ENCODE measurements around the gene SELPLG.

DNA sequence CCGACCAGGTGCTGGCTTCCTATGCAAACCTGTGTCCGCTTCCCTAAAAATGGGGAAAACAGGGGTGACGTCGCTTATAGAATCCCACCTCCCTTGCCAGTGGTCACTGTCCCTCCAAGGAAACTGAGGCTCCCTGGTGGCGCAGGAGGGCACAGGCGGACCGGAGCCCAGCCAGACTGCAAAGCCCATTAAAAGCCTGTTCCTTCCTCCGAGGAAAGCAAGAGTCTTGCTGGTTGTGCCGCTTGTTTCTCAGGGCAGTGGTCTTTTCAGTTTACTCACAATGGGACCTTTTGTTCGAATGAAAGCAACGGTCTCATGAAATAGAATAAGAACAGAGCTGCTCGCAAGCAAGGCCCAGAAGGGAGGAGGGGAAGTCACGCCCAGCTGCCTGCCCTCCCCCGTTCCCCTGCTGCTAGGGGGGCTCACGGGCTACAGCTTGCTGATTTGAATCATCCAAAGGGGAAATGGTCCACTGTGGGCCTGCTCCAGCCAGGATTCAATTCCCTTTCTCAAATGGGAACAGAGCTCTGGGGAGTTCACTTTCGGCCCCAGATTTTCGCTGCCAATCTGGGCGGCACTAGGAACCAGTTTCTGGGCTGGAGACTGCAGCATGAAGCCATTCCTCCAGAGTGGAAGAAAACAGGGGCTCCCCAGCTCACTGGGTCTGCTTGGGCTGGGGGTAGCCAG is 4.6 kb upstream of the SELPLG start:
- TF ChIP-seq POLR2A (IDR thresholded peaks at IDR 0.05), result no peak
- TF ChIP-seq, protein P1, sequence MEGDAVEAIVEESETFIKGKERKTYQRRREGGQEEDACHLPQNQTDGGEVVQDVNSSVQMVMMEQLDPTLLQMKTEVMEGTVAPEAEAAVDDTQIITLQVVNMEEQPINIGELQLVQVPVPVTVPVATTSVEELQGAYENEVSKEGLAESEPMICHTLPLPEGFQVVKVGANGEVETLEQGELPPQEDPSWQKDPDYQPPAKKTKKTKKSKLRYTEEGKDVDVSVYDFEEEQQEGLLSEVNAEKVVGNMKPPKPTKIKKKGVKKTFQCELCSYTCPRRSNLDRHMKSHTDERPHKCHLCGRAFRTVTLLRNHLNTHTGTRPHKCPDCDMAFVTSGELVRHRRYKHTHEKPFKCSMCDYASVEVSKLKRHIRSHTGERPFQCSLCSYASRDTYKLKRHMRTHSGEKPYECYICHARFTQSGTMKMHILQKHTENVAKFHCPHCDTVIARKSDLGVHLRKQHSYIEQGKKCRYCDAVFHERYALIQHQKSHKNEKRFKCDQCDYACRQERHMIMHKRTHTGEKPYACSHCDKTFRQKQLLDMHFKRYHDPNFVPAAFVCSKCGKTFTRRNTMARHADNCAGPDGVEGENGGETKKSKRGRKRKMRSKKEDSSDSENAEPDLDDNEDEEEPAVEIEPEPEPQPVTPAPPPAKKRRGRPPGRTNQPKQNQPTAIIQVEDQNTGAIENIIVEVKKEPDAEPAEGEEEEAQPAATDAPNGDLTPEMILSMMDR (IDR thresholded peaks at IDR 0.05), result no peak
